K562 (cell line): ENCODE data around the gene CSNK1A1. TPM values are rescaled to one million over a fixed set of nuclear protein-coding genes. Genes with fewer than 3 reads are reported as not detected.

ENCODE experiments used
- CEBPB ChIP-seq: fragments of 450-650 bp; IDR thresholded peaks from 2 replicates; pipeline ENCODE4 v1.6.1; 2016; ENCODE audit warnings: missing genetic modification characterization, missing compliant biosample characterization
- CREB5 ChIP-seq: fragments of 250-450 bp; sonication (Bioruptor Pico); IDR thresholded peaks from 2 replicates; pipeline ENCODE4 v1.5.0; 2020; ENCODE audit warnings: mild to moderate bottlenecking
- HIVEP1 ChIP-seq: fragments of 250-450 bp; sonication (Bioruptor Pico); IDR thresholded peaks from 2 replicates; pipeline ENCODE4 v1.4.0; 2020; ENCODE audit warnings: mild to moderate bottlenecking
- KHSRP ChIP-seq: fragments of 450-650 bp; IDR thresholded peaks from 2 replicates; pipeline ENCODE4 v1.6.1; 2017
- MED1 ChIP-seq: sonication (generic); formaldehyde crosslinking; IDR thresholded peaks from 2 replicates; pipeline ENCODE4 v1.8.1; 2023; ENCODE audit warnings: missing genetic modification reagents, borderline replicate concordance
- PYGO2 ChIP-seq: fragments of 450-650 bp; IDR thresholded peaks from 2 replicates; pipeline ENCODE4 v1.6.1; 2016; ENCODE audit warnings: mild to moderate bottlenecking, missing genetic modification characterization, moderate library complexity, missing compliant biosample characterization
- RERE ChIP-seq: sonication (generic); formaldehyde crosslinking; IDR thresholded peaks from 2 replicates; pipeline ENCODE4 v1.8.0; 2023; ENCODE audit warnings: missing genetic modification reagents, mild to moderate bottlenecking, borderline replicate concordance
- XRCC3 ChIP-seq: fragments of 450-650 bp; IDR thresholded peaks from 2 replicates; pipeline ENCODE4 v1.6.1; 2017; ENCODE audit warnings: mild to moderate bottlenecking, moderate library complexity
- ZEB2 ChIP-seq: fragments of 450-650 bp; IDR thresholded peaks from 2 replicates; pipeline ENCODE4 v1.6.1; 2016
- ZNF431 ChIP-seq: sonication (generic); formaldehyde crosslinking; IDR thresholded peaks from 2 replicates; pipeline ENCODE4 v1.8.0; 2022; ENCODE audit warnings: mild to moderate bottlenecking, missing genetic modification reagents
- polyA plus RNA-seq, 8 experiments: library from polyadenylated mRNA; depleted of rRNA in 4 of 8; stranded (reverse) in 5 of 8; unstranded in 3 of 8; fragments of >200 nt; fragmentation: Nextera tagmentation in 2 of 8; fragmentation: Illumina TruSeq in 1 of 8; extraction: Ambion mirVana in 2 of 8; extraction: Trizol in 1 of 8; gene quantifications; 2 replicates each; pipeline versions ENCODE4 v1.2.1 to v1.2.3, GENCODE V29; 2011 to 2014; ENCODE audit warnings: inconsistent platforms in 1 of 8, missing spikeins in 1 of 8
- total RNA-seq, 7 experiments: library from RNA; depleted of rRNA in 6 of 7; stranded (reverse); fragments of >200 nt in 6 of 7; fragmentation: Illumina TruSeq in 2 of 7; extraction: Trizol in 2 of 7; gene quantifications; 2 replicates each; pipeline versions ENCODE4 v1.2.1 to v1.2.3, GENCODE V29; 2011 to 2021; ENCODE audit warnings: low replicate concordance in 1 of 7

CSNK1A1 gene
- total and polyA plus RNA-seq, 9 of the 15 experiments (the other 6 are each of a cell fraction or from before 2014, with no cell fraction given): 49.1 to 196 (median 154) TPM

- TF ChIP-seq RERE (no peak), KHSRP (no peak), ZEB2 (no peak), PYGO2 (tag) (no peak), ZNF431 (CRISPR knock-in tag) (no peak), XRCC3 (no peak), CREB5 (CRISPR knock-in tag) (no peak), CEBPB (tag) (peak; percentile 63; the same call in 1 of the 2 replicates), HIVEP1 (CRISPR knock-in tag) (no peak), MED1 (no peak)
These were observed 102.2 kb downstream of the CSNK1A1 start (continued) for GRCh38 chr5:149448831-149449714.
